ENCODE results near the gene ICE2. TPM values are rescaled to one million over a fixed set of nuclear protein-coding genes. Genes with fewer than 3 reads are reported as not detected.

ICE2 gene
- total RNA-seq, 2 donors from 2014 or later = 89.4 to 99.7 TPM

DNA sequence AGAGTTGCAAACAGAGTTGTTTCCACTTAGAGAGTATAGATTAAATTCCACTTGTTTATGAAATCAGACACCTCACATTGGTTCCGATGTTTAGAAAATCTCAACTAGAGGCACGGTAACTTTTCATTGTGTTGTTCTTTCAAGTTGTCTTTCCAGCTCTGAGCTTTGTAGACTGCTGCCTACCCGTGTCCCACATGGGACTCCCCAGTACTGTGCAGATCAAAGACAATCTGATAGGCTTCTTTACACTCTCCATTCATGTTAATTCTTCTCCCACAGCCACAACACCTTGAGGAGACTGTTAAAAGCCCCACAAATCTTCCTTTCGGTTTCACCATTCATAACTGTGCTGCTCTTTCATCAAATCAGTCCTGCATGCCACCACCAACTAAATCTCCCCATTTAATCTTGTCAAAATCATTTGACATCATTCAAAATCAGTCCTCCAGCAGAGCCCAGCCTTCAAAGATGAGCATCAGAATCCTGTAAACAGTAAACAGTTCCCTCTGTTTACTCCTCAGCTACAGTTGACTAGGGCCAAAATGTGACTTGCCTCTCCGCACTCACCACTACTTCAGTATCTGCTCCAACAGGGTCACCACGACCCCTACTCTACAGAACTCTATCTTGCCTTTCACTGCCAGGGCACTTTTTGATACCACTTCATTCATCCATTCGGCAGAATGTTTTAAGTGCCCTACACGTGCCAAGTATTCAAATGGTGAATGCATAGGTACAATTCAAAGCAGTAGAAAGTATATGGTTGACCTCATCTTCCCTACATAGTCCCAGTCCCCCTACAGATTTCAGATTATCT is 89.5 kb downstream of the ICE2 start:
- Histone ChIP-seq H3K9ac (ENCODE audit: extremely low read depth, low read length, poor library complexity, severe bottlenecking) (no peak overlapping the region), H3K36me3 (ENCODE audit: control insufficient read depth, insufficient read depth, low read length) (peaks cover 62% of the 10 kb centered on the region), H3K27ac (ENCODE audit: low read depth, low read length) (no peak overlapping the region), H3K27me3 (ENCODE audit: control insufficient read depth, insufficient read depth, low read length, poor library complexity, severe bottlenecking) (no peaks in the 10 kb centered on the region), H3K4me1 (ENCODE audit: control insufficient read depth, insufficient read depth, low read length) (peaks cover 36% of the 10 kb centered on the region), H3K9me3 (ENCODE audit: control insufficient read depth, low read length) (no peaks in the 10 kb centered on the region), H3K4me3 (ENCODE audit: low read length) (peak overlapping the region; percentile 67)
- 79 to 86% methylated on average over 2 to 8 of the region's 8 CpGs for WGBS, 2 experiments (ENCODE audit: insufficient coverage in 1 of 2, insufficient read length in 1 of 2)
- TF ChIP-seq, protein P1, sequence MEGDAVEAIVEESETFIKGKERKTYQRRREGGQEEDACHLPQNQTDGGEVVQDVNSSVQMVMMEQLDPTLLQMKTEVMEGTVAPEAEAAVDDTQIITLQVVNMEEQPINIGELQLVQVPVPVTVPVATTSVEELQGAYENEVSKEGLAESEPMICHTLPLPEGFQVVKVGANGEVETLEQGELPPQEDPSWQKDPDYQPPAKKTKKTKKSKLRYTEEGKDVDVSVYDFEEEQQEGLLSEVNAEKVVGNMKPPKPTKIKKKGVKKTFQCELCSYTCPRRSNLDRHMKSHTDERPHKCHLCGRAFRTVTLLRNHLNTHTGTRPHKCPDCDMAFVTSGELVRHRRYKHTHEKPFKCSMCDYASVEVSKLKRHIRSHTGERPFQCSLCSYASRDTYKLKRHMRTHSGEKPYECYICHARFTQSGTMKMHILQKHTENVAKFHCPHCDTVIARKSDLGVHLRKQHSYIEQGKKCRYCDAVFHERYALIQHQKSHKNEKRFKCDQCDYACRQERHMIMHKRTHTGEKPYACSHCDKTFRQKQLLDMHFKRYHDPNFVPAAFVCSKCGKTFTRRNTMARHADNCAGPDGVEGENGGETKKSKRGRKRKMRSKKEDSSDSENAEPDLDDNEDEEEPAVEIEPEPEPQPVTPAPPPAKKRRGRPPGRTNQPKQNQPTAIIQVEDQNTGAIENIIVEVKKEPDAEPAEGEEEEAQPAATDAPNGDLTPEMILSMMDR (conservative IDR thresholded peaks at IDR 0.05) = no peak
- peaks cover 54% of the 10 kb centered on the region for H3K4me1 Mint-ChIP-seq
- H3K27me3 Mint-ChIP-seq (ENCODE audit: insufficient read depth) = no peaks in the 10 kb centered on the region
- H3K9me3 Mint-ChIP-seq = no peaks in the 10 kb centered on the region
- DNase-seq = peak; percentile 31
- H3K27ac Mint-ChIP-seq = no peak overlapping the region
- no peak overlapping the region for H3K4me3 Mint-ChIP-seq
- peaks cover 28% of the 10 kb centered on the region for H3K36me3 Mint-ChIP-seq (ENCODE audit: low read depth)

DNA sequence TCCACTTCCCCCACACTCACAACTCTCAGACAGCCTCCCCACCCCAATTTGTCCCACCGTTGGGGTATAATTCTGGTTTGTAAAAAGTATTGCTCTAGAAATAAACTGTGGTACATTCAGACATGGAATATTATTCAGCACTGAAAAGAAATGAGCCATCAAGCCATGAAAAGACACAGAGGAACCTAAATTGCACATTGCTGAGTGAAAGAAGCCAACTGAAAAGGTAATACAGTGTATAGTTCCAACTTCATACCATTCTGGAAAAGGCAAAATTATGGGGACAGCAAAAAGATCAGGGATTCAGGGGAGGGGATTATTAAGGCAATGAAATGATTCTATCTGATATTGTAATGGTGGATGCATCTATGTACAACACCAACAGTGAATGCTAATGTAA is 91.6 kb downstream of the ICE2 start:
- Histone ChIP-seq H3K9me3 (ENCODE audit: control insufficient read depth, low read length) (no peaks in the 10 kb centered on the region), H3K9ac (ENCODE audit: extremely low read depth, low read length, poor library complexity, severe bottlenecking) (no peak overlapping the region), H3K27me3 (ENCODE audit: control insufficient read depth, insufficient read depth, low read length, poor library complexity, severe bottlenecking) (no peaks in the 10 kb centered on the region), H3K27ac (ENCODE audit: low read depth, low read length) (no peak overlapping the region), H3K4me3 (ENCODE audit: low read length) (no peak overlapping the region), H3K36me3 (ENCODE audit: control insufficient read depth, insufficient read depth, low read length) (peaks cover 72% of the 10 kb centered on the region), H3K4me1 (ENCODE audit: control insufficient read depth, insufficient read depth, low read length) (peaks cover 18% of the 10 kb centered on the region)
- Mint-ChIP-seq H3K27ac (no peak overlapping the region), H3K4me1 (peaks cover 35% of the 10 kb centered on the region), H3K9me3 (no peaks in the 10 kb centered on the region), H3K36me3 (ENCODE audit: low read depth) (peaks cover 42% of the 10 kb centered on the region), H3K4me3 (no peak overlapping the region), H3K27me3 (ENCODE audit: insufficient read depth) (no peaks in the 10 kb centered on the region)
- TF ChIP-seq, protein P1 (conservative IDR thresholded peaks at IDR 0.05) = no peak
- no CpG with 5 or more reads among the region's 1 CpG for WGBS, 2 experiments (ENCODE audit: insufficient coverage in 1 of 2, insufficient read length in 1 of 2)
- DNase-seq = no peak

DNA sequence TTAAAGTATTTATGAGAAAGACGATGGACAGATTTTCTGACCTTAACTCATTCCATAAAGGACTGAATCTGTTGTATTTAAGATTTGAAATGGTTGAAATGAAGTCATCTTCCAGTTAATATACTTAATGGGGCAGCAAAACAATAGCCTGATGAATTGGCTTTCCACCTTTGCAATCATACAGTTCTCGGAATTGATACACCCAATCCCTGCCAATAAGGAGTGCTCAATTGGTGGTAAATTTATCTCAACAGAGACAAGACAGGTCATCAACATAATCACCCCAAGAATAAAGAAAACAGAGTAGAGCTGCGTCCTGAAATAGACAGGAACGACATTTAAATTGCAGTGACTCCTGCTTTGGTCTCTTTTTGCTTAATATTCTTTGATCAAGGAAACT is 92.3 kb downstream of the ICE2 start:
- Histone ChIP-seq H3K36me3 (ENCODE audit: control insufficient read depth, insufficient read depth, low read length) (peaks cover 78% of the 10 kb centered on the region), H3K4me1 (ENCODE audit: control insufficient read depth, insufficient read depth, low read length) (peaks cover 18% of the 10 kb centered on the region), H3K4me3 (ENCODE audit: low read length) (no peak overlapping the region), H3K27ac (ENCODE audit: low read depth, low read length) (no peak overlapping the region), H3K9ac (ENCODE audit: extremely low read depth, low read length, poor library complexity, severe bottlenecking) (no peak overlapping the region), H3K27me3 (ENCODE audit: control insufficient read depth, insufficient read depth, low read length, poor library complexity, severe bottlenecking) (no peaks in the 10 kb centered on the region), H3K9me3 (ENCODE audit: control insufficient read depth, low read length) (no peaks in the 10 kb centered on the region)
- TF ChIP-seq, protein P1 (conservative IDR thresholded peaks at IDR 0.05) = no peak
- peaks cover 44% of the 10 kb centered on the region for H3K36me3 Mint-ChIP-seq (ENCODE audit: low read depth)
- no peak overlapping the region for H3K4me3 Mint-ChIP-seq
- WGBS, 2 experiments (ENCODE audit: insufficient coverage in 1 of 2, insufficient read length in 1 of 2) = 91% methylated on average over 3 of the region's 4 CpGs
- no peak for DNase-seq
- no peaks in the 10 kb centered on the region for H3K27me3 Mint-ChIP-seq (ENCODE audit: insufficient read depth)
- peaks cover 31% of the 10 kb centered on the region for H3K4me1 Mint-ChIP-seq
- H3K27ac Mint-ChIP-seq = no peak overlapping the region
- H3K9me3 Mint-ChIP-seq = no peaks in the 10 kb centered on the region

Data from endodermal cell (in vitro differentiated cells).